GM23248 (cell line): ENCODE measurements around the gene UST. TPM values are rescaled to one million over a fixed set of nuclear protein-coding genes. Genes with fewer than 3 reads are reported as not detected.

ENCODE experiments used
- DNase-seq: peaks from one replicate; pipeline ENCODE4 v3.0.0-alpha.2; 2015
- H2AFZ ChIP-seq: fragments of 200-600 bp; sonication (generic); 2 replicates; pipeline ENCODE4 v1.6.1; 2016; ENCODE audit warnings: antibody characterized with exemption
- H3F3A ChIP-seq: fragments of 200-600 bp; sonication (generic); 2 replicates; pipeline ENCODE4 v1.6.1; 2016; ENCODE audit warnings: mild to moderate bottlenecking, antibody characterized with exemption, mixed run types; ENCODE audit not compliant: insufficient read depth
- H3K27ac ChIP-seq: fragments of 200-600 bp; sonication (generic); 2 replicates; pipeline ENCODE4 v1.5.1; 2016; ENCODE audit warnings: mild to moderate bottlenecking
- H3K27me3 ChIP-seq: fragments of 200-600 bp; sonication (generic); replicated peaks from 2 replicates; pipeline ENCODE4 v1.6.1; 2016; ENCODE audit warnings: mild to moderate bottlenecking; ENCODE audit not compliant: insufficient read depth
- H3K36me3 ChIP-seq: fragments of 200-600 bp; sonication (generic); 2 replicates; pipeline ENCODE4 v1.6.1; 2016; ENCODE audit warnings: low read depth, mild to moderate bottlenecking
- H3K4me1 ChIP-seq: fragments of 200-600 bp; sonication (generic); 2 replicates; pipeline ENCODE4 v1.6.1; 2016; ENCODE audit warnings: mild to moderate bottlenecking; ENCODE audit not compliant: insufficient read depth
- H3K4me2 ChIP-seq: fragments of 200-600 bp; sonication (generic); one replicate; pipeline ENCODE4 v1.6.1; 2016; ENCODE audit warnings: mild to moderate bottlenecking; ENCODE audit not compliant: unreplicated experiment
- H3K4me3 ChIP-seq: fragments of 200-600 bp; sonication (generic); 2 replicates; pipeline ENCODE4 v1.5.1; 2016; ENCODE audit warnings: mild to moderate bottlenecking
- H3K79me2 ChIP-seq: fragments of 200-600 bp; sonication (generic); 2 replicates; pipeline ENCODE4 v1.6.1; 2016; ENCODE audit warnings: mild to moderate bottlenecking; ENCODE audit not compliant: insufficient read depth
- H3K9ac ChIP-seq: fragments of 200-600 bp; sonication (generic); 2 replicates; pipeline ENCODE4 v1.6.1; 2016; ENCODE audit warnings: mild to moderate bottlenecking
- H3K9me2 ChIP-seq: fragments of 200-600 bp; sonication (generic); 2 replicates; pipeline ENCODE4 v1.6.1; 2016; ENCODE audit warnings: mixed run types, mild to moderate bottlenecking, moderate library complexity; ENCODE audit not compliant: insufficient read depth
- H3K9me3 ChIP-seq: fragments of 200-600 bp; sonication (generic); one replicate; pipeline ENCODE4 v1.6.1; 2017; ENCODE audit warnings: low read depth
- H4K20me1 ChIP-seq: fragments of 200-600 bp; sonication (generic); 2 replicates; pipeline ENCODE4 v1.6.0; 2016; ENCODE audit not compliant: insufficient read depth
- EZH2 ChIP-seq: fragments of 200-600 bp; sonication (generic); IDR thresholded peaks from 2 replicates; pipeline ENCODE4 v1.6.1; 2018; ENCODE audit warnings: antibody characterized with exemption, mild to moderate bottlenecking; ENCODE audit not compliant: insufficient read depth, poor library complexity, severe bottlenecking
- EZH2phosphoT487 ChIP-seq: fragments of 200-600 bp; sonication (generic); IDR thresholded peaks from 2 replicates; pipeline ENCODE4 v1.6.1; 2018; ENCODE audit warnings: antibody characterized with exemption, moderate library complexity, mild to moderate bottlenecking, low read depth; ENCODE audit not compliant: insufficient read depth
- WGBS, 2 experiments: methylation state at CpG; one replicate each; pipeline ENCODE4 v1.1.6; 2015 to 2017; ENCODE audit warnings: low lambda C conversion rate in 2 of 2, low coverage in 1 of 2; ENCODE audit errors: missing lambda C conversion rate in 2 of 2; 5-methylcytosine and 5-hydroxymethylcytosine counted together
- in situ Hi-C: fragments of 300-500 bp; cut with MboI; formaldehyde crosslinking; loops from 2 replicates; pipeline ENCODE4 v1.15.0; 2020
- polyA plus RNA-seq: library from polyadenylated mRNA; unstranded; fragments of >200 nt; fragmentation: Nextera tagmentation; extraction: Ambion mirVana; gene quantifications from 2 replicates; pipeline ENCODE4 v1.2.1, GENCODE V29; 2016
- total RNA-seq: library from RNA; depleted of rRNA; stranded (reverse); fragments of >200 nt; shearing (Covaris generic); gene quantifications from 2 replicates; pipeline ENCODE4 v1.2.3, GENCODE V29; 2014

Gene UST
- total and polyA plus RNA-seq, 2 experiments from 2014 or later = 10.1 to 23.3 TPM

- no peak overlapping the region for H3K4me3 ChIP-seq
- no peaks in the 10 kb centered on the region for H3K36me3 ChIP-seq
- 95 to 98% methylated on average over 3 of the region's 3 CpGs for WGBS, 2 experiments
- H3K9me2 ChIP-seq = no peaks in the 10 kb centered on the region
- H3K9ac ChIP-seq = no peak overlapping the region
- 0 out of 2 replicates have a peak, but pooled peaks cover 7% of the 10 kb centered on the region for H3F3A ChIP-seq
- TF ChIP-seq EZH2phosphoT487 (no peak), EZH2 (no peak)
- DNase-seq = no peak
- H2AFZ ChIP-seq = no peak overlapping the region
- H3K79me2 ChIP-seq = peaks cover 94% of the 10 kb centered on the region
- no peaks in the 10 kb centered on the region for H3K4me1 ChIP-seq
- no peak overlapping the region for H3K27ac ChIP-seq
- H4K20me1 ChIP-seq = no peaks in the 10 kb centered on the region; the same call in 1 of the 2 replicates
- in situ Hi-C loops = no loop called here
- no peak overlapping the region for H3K4me2 ChIP-seq
- H3K9me3 ChIP-seq = no peaks in the 10 kb centered on the region
- H3K27me3 ChIP-seq = no peaks in the 10 kb centered on the region
These were observed 70.9 kb downstream of the UST start for GRCh38 chr6:148817689-148818088.

- in situ Hi-C loops = no loop called here
- no peaks in the 10 kb centered on the region for H3K9me3 ChIP-seq
- TF ChIP-seq EZH2phosphoT487 = no peak
- TF ChIP-seq EZH2 = no peak
- no peak overlapping the region for H3K9ac ChIP-seq
- no peak for DNase-seq
- H3K27me3 ChIP-seq = no peaks in the 10 kb centered on the region
- H3K79me2 ChIP-seq = peaks cover 80% of the 10 kb centered on the region
- no peaks in the 10 kb centered on the region; the same call in 1 of the 2 replicates for H4K20me1 ChIP-seq
- no peaks in the 10 kb centered on the region for H3K9me2 ChIP-seq
- H3K4me1 ChIP-seq = no peaks in the 10 kb centered on the region
- H3K36me3 ChIP-seq = no peaks in the 10 kb centered on the region
- H3F3A ChIP-seq = 0 out of 2 replicates have a peak, but pooled peaks cover 7% of the 10 kb centered on the region
- 80 to 81% methylated on average over 7 of the region's 7 CpGs for WGBS, 2 experiments
- H2AFZ ChIP-seq = no peak overlapping the region
- H3K4me3 ChIP-seq = no peak overlapping the region
- H3K27ac ChIP-seq = no peak overlapping the region
- H3K4me2 ChIP-seq = no peak overlapping the region
These were observed 72.2 kb downstream of the UST start for GRCh38 chr6:148818939-148819575.

- no peak for TF ChIP-seq EZH2phosphoT487
- no peak for TF ChIP-seq EZH2
- Histone ChIP-seq H3K36me3 (no peaks in the 10 kb centered on the region), H3F3A (0 out of 2 replicates have a peak, but pooled peaks cover 7% of the 10 kb centered on the region), H3K9me3 (no peaks in the 10 kb centered on the region), H3K4me2 (no peak overlapping the region), H4K20me1 (no peaks in the 10 kb centered on the region; the same call in 1 of the 2 replicates), H3K27me3 (no peaks in the 10 kb centered on the region), H3K9me2 (no peaks in the 10 kb centered on the region), H3K4me3 (no peak overlapping the region), H3K9ac (no peak overlapping the region), H2AFZ (no peak overlapping the region), H3K4me1 (no peaks in the 10 kb centered on the region), H3K79me2 (peaks cover 72% of the 10 kb centered on the region), H3K27ac (no peak overlapping the region)
- in situ Hi-C loops = no loop called here
- no peak for DNase-seq
- 73 to 74% methylated on average over 6 of the region's 6 CpGs for WGBS, 2 experiments
These were observed 73.0 kb downstream of the UST start for GRCh38 chr6:148819852-148820251.

GRCh38 chr6:148822819-148823218 is 76.0 kb downstream of the UST start:
- no peaks in the 10 kb centered on the region for H3K27me3 ChIP-seq
- 0 out of 2 replicates have a peak, but pooled peaks cover 7% of the 10 kb centered on the region for H3F3A ChIP-seq
- no peak overlapping the region for H3K4me2 ChIP-seq
- no peaks in the 10 kb centered on the region for H3K9me3 ChIP-seq
- H3K9me2 ChIP-seq = no peaks in the 10 kb centered on the region
- H3K9ac ChIP-seq = no peak overlapping the region
- DNase-seq = no peak
- no peak for TF ChIP-seq EZH2
- no peak overlapping the region for H3K27ac ChIP-seq
- peaks cover 9% of the 10 kb centered on the region for H3K4me1 ChIP-seq
- H4K20me1 ChIP-seq = no peaks in the 10 kb centered on the region; the same call in 1 of the 2 replicates
- no peak overlapping the region for H2AFZ ChIP-seq
- peaks cover 65% of the 10 kb centered on the region for H3K79me2 ChIP-seq
- H3K36me3 ChIP-seq = no peaks in the 10 kb centered on the region
- in situ Hi-C loops = no loop called here
- no peak overlapping the region for H3K4me3 ChIP-seq

GRCh38 chr6:148824291-148824690 is 77.5 kb downstream of the UST start:
- H3K4me3 ChIP-seq = no peak overlapping the region
- no peaks in the 10 kb centered on the region for H3K27me3 ChIP-seq
- peaks cover 3% of the 10 kb centered on the region; the same call in 1 of the 2 replicates for H3F3A ChIP-seq
- 100% methylated on average over 1 of the region's 1 CpG for WGBS, 2 experiments
- no peak for DNase-seq
- H2AFZ ChIP-seq = no peak overlapping the region
- no peak overlapping the region for H3K27ac ChIP-seq
- H4K20me1 ChIP-seq = no peaks in the 10 kb centered on the region; the same call in 1 of the 2 replicates
- no peak overlapping the region for H3K4me2 ChIP-seq
- H3K4me1 ChIP-seq = peaks cover 12% of the 10 kb centered on the region
- no peaks in the 10 kb centered on the region for H3K9me2 ChIP-seq
- no peaks in the 10 kb centered on the region for H3K9me3 ChIP-seq
- in situ Hi-C loops = no loop called here
- TF ChIP-seq EZH2phosphoT487 (no peak), EZH2 (no peak)
- no peaks in the 10 kb centered on the region for H3K36me3 ChIP-seq
- H3K9ac ChIP-seq = no peak overlapping the region
- H3K79me2 ChIP-seq = peaks cover 65% of the 10 kb centered on the region
